HCT116 (cell line): ENCODE measurements around the gene FNDC11. TPM values are rescaled to one million over a fixed set of nuclear protein-coding genes. Genes with fewer than 3 reads are reported as not detected.

Experiments used
- ATAC-seq: fragments of 200-7000 bp; cut with Tn5 transposase; 2 replicates; pipeline ENCODE4 v1.9.1; 2020; ENCODE audit warnings: mild to moderate bottlenecking, moderate library complexity
- BruUV-seq: library from RNA; stranded (reverse); fragments of 400-500 nt; replicated peaks from 2 replicates; lab custom pipeline; 2021; lab: Mats Ljungman, UMichigan
- CTCF ChIA-PET: fragments of 300-600 bp; sonication (Branson Sonifier 250); formaldehyde crosslinking; loops from one replicate; lab custom pipeline; 2021; ENCODE audit warnings: antibody characterized with exemption; lab: Charles Lee
- POLR2A ChIA-PET: fragments of 300-600, 350-600 bp; sonication (Branson Sonifier 250); formaldehyde crosslinking; loops from one replicate; lab custom pipeline; 2021; ENCODE audit warnings: antibody characterized with exemption; lab: Charles Lee
- RAD21 ChIA-PET, 2 experiments: fragments of 300-600 bp; sonication (Branson Sonifier 250); formaldehyde crosslinking; loops; one replicate each; lab custom pipeline; 2023; ENCODE audit warnings: low total read pairs in 2 of 2; ENCODE audit not compliant: uncharacterized antibody in 2 of 2, unreplicated experiment in 2 of 2, low non-redundant PET in 1 of 2; lab: Charles Lee
- DNase-seq: peaks from one replicate; pipeline ENCODE4 v3.0.0-alpha.2; 2010; ENCODE audit warnings: low read depth, low spot score
- H2AFZ ChIP-seq: fragments of 200-600 bp; shearing (Covaris generic), sonication (generic); 2 replicates; pipeline ENCODE4 v1.6.1; 2017; ENCODE audit warnings: low read depth, mixed run types, mixed read lengths, antibody characterized with exemption, low read length; ENCODE audit not compliant: poor library complexity, severe bottlenecking
- H3K27ac ChIP-seq: 2 replicates; pipeline ENCODE4 v1.5.1; 2012; ENCODE audit warnings: low read depth, low read length
- H3K27me3 ChIP-seq: fragments of 200-600 bp; sonication (generic); 2 replicates; pipeline ENCODE4 v1.6.1; 2016; ENCODE audit warnings: mixed run types, low read length, mixed read lengths; ENCODE audit not compliant: insufficient read depth
- H3K36me3 ChIP-seq, 2 experiments: fragments of 200-500 bp in 1 of 2; fragments of 200-600 bp in 1 of 2; sonication (Bioruptor generic) in 1 of 2; sonication (generic) in 1 of 2; 2 replicates each; pipeline versions ENCODE4 v1.5.1 to v1.6.1; 2014 to 2016; ENCODE audit warnings: low read length in 2 of 2, inconsistent platforms in 1 of 2, mixed read lengths in 1 of 2, mixed run types in 1 of 2; ENCODE audit not compliant: insufficient read depth in 2 of 2, control insufficient read depth in 1 of 2
- H3K4me1 ChIP-seq, 2 experiments: fragments of 200-600 bp in 1 of 2; sonication (generic) in 1 of 2; 2 replicates each; pipeline versions ENCODE4 v1.5.1 to v1.6.1; 2012 to 2017; ENCODE audit warnings: low read length in 2 of 2, inconsistent platforms in 1 of 2, mild to moderate bottlenecking in 1 of 2, mixed read lengths in 1 of 2, mixed run types in 1 of 2, moderate library complexity in 1 of 2; ENCODE audit not compliant: insufficient read depth in 2 of 2, control insufficient read depth in 1 of 2
- H3K4me2 ChIP-seq: fragments of 200-600 bp; sonication (generic); 2 replicates; pipeline ENCODE4 v1.6.1; 2017; ENCODE audit warnings: mixed run types, low read length, mixed read lengths
- H3K4me3 ChIP-seq, 2 experiments: fragments of 200-600 bp in 1 of 2; sonication (generic) in 1 of 2; replicated peaks in 1 of 2; 2 replicates each; pipeline ENCODE4 v1.5.1; 2011 to 2016; ENCODE audit warnings: low read length in 2 of 2, control low read depth in 1 of 2, low read depth in 1 of 2, mild to moderate bottlenecking in 1 of 2, mixed read lengths in 1 of 2, mixed run types in 1 of 2
- H3K79me2 ChIP-seq: fragments of 200-600 bp; sonication (generic); 2 replicates; pipeline ENCODE4 v1.6.1; 2017; ENCODE audit warnings: mild to moderate bottlenecking, mixed run types, low read length, moderate library complexity, mixed read lengths; ENCODE audit not compliant: insufficient read depth
- H3K9ac ChIP-seq: fragments of 200-600 bp; sonication (generic); 2 replicates; pipeline ENCODE4 v1.6.1; 2016; ENCODE audit warnings: low read length, mixed read lengths
- H3K9me2 ChIP-seq: fragments of 200-600 bp; sonication (generic), shearing (Covaris generic); 2 replicates; pipeline ENCODE4 v1.6.1; 2017; ENCODE audit warnings: mixed run types, mild to moderate bottlenecking, moderate library complexity; ENCODE audit not compliant: insufficient read depth
- H3K9me3 ChIP-seq, 2 experiments: fragments of 200-500 bp in 1 of 2; fragments of 200-600 bp in 1 of 2; sonication (Bioruptor generic) in 1 of 2; sonication (generic) in 1 of 2; 2 replicates each; pipeline ENCODE4 v1.6.1; 2014 to 2017; ENCODE audit warnings: low read length in 2 of 2, mixed read lengths in 2 of 2, inconsistent platforms in 1 of 2, low read depth in 1 of 2, mild to moderate bottlenecking in 1 of 2, mixed run types in 1 of 2, moderate library complexity in 1 of 2; ENCODE audit not compliant: control insufficient read depth in 1 of 2, insufficient read depth in 1 of 2
- H4K20me1 ChIP-seq: fragments of 200-600 bp; sonication (generic), shearing (Covaris generic); 2 replicates; pipeline ENCODE4 v1.6.1; 2017; ENCODE audit warnings: mixed run types, mild to moderate bottlenecking, moderate library complexity; ENCODE audit not compliant: insufficient read depth
- ATF3 ChIP-seq: IDR thresholded peaks from 2 replicates; pipeline ENCODE4 v1.6.1; 2012
- CEBPB ChIP-seq: IDR thresholded peaks from 2 replicates; pipeline ENCODE4 v1.6.1; 2012; ENCODE audit warnings: low read depth
- CTCF ChIP-seq, 3 experiments: fragments of 200-600 bp in 1 of 3; sonication (generic) in 1 of 3; IDR thresholded peaks in 2 of 3; conservative IDR thresholded peaks in 1 of 3; 2 replicates each; pipeline ENCODE4 v1.5.1; 2012 to 2017; ENCODE audit warnings: low read depth in 2 of 3, low read length in 2 of 3, antibody characterized with exemption in 1 of 3, borderline replicate concordance in 1 of 3, control low read depth in 1 of 3, mild to moderate bottlenecking in 1 of 3, mixed read lengths in 1 of 3, mixed run types in 1 of 3, moderate library complexity in 1 of 3; ENCODE audit not compliant: insufficient read depth in 1 of 3
- EGR1 ChIP-seq: IDR thresholded peaks from 2 replicates; pipeline ENCODE4 v1.6.1; 2012; ENCODE audit warnings: low read depth
- ELF1 ChIP-seq: IDR thresholded peaks from 2 replicates; pipeline ENCODE4 v1.6.1; 2012; ENCODE audit warnings: low read depth, borderline replicate concordance
- EZH2 ChIP-seq: fragments of 200-600 bp; sonication (generic); IDR thresholded peaks from 2 replicates; pipeline ENCODE4 v1.6.1; 2017; ENCODE audit warnings: antibody characterized with exemption, mixed run types
- EZH2phosphoT487 ChIP-seq: fragments of 200-600 bp; IDR thresholded peaks from 2 replicates; pipeline ENCODE4 v1.6.1; 2018; ENCODE audit warnings: antibody characterized with exemption, borderline replicate concordance
- JUND ChIP-seq: IDR thresholded peaks from 2 replicates; pipeline ENCODE4 v1.6.1; 2012
- MAX ChIP-seq: IDR thresholded peaks from 2 replicates; pipeline ENCODE4 v1.6.1; 2012
- RAD21 ChIP-seq: IDR thresholded peaks from 2 replicates; pipeline ENCODE4 v1.6.1; 2012; ENCODE audit warnings: low read depth, mild to moderate bottlenecking
- REST ChIP-seq: IDR thresholded peaks from 2 replicates; pipeline ENCODE4 v1.6.1; 2012; ENCODE audit warnings: low read depth
- TCF7L2 ChIP-seq: IDR thresholded peaks from 2 replicates; pipeline ENCODE4 v1.7.0; 2011; ENCODE audit warnings: borderline replicate concordance, inconsistent platforms; ENCODE audit not compliant: insufficient read depth, insufficient read length; ENCODE audit errors: extremely low read depth
- YY1 ChIP-seq: IDR thresholded peaks from 2 replicates; pipeline ENCODE4 v1.6.1; 2011; ENCODE audit warnings: low read length, low read depth, moderate library complexity, mild to moderate bottlenecking; ENCODE audit not compliant: insufficient replicate concordance; ENCODE audit errors: extremely low read depth
- ZFX ChIP-seq: fragments of 450-650 bp; IDR thresholded peaks from 2 replicates; pipeline ENCODE4 v1.6.1; 2017
- ZNF274 ChIP-seq: fragments of 200-500 bp; sonication (Bioruptor generic); IDR thresholded peaks from 2 replicates; pipeline ENCODE4 v1.6.1; 2014; ENCODE audit warnings: mild to moderate bottlenecking, low read depth, low read length, inconsistent platforms
- intact Hi-C: fragments of 100-400 bp; cut with micrococcal nuclease; formaldehyde crosslinking; loops from 2 replicates; pipeline ENCODE4 v1.10.0; 2022
- total RNA-seq: library from RNA; stranded (reverse); gene quantifications from one replicate; pipeline ENCODE4 v1.2.1, GENCODE V29; 2021; ENCODE audit not compliant: unreplicated experiment

The FNDC11 gene
- total RNA-seq, 1 experiment from 2014 or later: 5.5 TPM

GRCh38 chr20:63560333-63560805 lies 6.4 kb downstream of the FNDC11 start:
- Histone ChIP-seq H3K4me2 (no peak overlapping the region), H3K9me3 (no peaks in the 10 kb centered on the region), H3K9ac (no peak overlapping the region), H3K27me3 (no peaks in the 10 kb centered on the region), H3K9me2 (no peaks in the 10 kb centered on the region), H3K27ac (no peak overlapping the region), H3K4me3 (no peak overlapping the region), H2AFZ (no peak overlapping the region), H3K4me1 (no peaks in the 10 kb centered on the region), H3K79me2 (no peaks in the 10 kb centered on the region), H4K20me1 (no peaks in the 10 kb centered on the region), H3K36me3 (no peaks in the 10 kb centered on the region; a peak in 3 of 4 replicates)
- DNase-seq (no peak), ATAC-seq (no peak)
- ChIA-PET RAD21 (no interaction called here), CTCF (no interaction called here), POLR2A (no interaction called here)
- intact Hi-C loops: no loop called here
- TF ChIP-seq CEBPB (no peak), EZH2 (no peak), MAX (no peak), JUND (no peak), ATF3 (no peak), ZFX (no peak), EZH2phosphoT487 (no peak), ZNF274 (no peak), EGR1 (no peak), ELF1 (no peak), RAD21 (no peak), CTCF (IDR thresholded peaks at IDR 0.05 in 2 of 3, conservative IDR thresholded peaks at IDR 0.05 in 1 of 3; ENCODE audit: borderline replicate concordance in 1 of 3, insufficient read depth in 1 of 3, low read depth in 2 of 3, low read length in 2 of 3) (no peak), REST (no peak), YY1 (no peak), TCF7L2 (no peak)
- TSS peak; percentile 31 for BruUV-seq
